CD1c-positive myeloid dendritic cell (primary cell): ENCODE measurements around the gene WASF2.
A peak's percentile ranks its signal among the peaks of the same experiment; 100 is the strongest.

Source experiments
- DNase-seq: peaks from one replicate; pipeline ENCODE4 v3.0.0-alpha.2; 2016; ENCODE audit errors: extremely low spot score

Gene WASF2

DNA sequence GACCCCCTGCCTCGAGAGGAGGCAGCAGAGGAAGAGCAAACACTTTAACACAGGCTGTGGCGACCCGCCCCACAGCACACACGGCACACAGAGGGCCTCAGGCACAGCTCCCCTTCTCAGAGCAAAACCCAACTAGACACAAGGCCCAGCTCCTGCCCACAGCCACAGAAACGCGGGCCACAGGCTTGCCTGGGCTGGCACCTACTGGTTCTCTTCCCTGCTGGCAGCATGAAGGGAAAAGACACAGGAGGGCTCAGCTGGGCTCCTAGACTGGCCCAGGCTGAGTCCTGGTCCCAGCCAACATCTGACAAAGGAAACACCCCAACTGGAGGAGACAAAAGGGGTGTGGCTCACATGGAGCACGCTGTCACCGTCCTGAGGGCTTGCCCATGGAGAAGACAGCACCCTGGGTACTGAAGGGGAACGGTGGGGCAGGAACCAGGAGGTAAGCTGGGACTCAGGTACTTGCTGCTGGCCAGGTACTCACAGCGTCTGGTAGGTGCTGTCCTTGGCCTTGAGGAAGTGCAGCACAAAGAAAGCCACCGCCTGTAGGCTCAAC, 110.3 kb downstream of the WASF2 start:
- no peak for DNase-seq

DNA sequence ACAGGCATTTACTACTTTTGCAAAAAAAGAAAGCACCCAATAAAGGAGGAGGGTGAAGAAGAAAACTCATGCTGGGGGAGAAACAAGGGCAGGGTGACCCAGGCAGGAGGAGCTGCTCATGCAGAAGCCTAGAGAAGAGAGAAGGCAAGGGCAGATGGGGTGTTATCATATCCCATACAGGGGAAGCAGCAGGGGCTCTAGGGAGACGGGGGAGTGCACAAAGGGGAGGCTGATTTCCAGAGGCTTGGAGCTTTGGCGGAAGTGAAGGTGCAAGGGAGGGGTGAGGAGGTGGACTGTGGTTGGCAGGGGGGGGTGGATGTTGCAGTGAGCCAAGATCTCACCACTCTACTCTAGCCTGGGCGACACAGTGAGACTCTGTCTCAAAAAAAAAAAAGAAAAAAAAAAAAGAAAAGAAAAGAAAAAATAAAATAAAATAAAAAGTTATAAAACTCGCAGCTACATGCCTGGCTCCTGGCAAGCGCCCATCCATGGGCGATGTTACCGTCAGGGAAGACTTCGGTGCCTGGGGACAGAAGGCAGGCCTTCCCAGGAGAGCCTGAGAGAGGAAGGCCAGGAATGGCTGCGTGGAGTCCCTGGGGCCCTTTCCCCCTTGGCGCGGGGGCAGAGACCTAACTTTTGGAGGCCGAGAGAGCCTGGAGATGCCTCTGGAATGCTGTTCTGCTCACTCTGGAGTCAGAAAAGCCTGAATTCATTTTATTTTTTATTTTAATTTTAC, 112.0 kb downstream of the WASF2 start:
- no peak for DNase-seq

DNA sequence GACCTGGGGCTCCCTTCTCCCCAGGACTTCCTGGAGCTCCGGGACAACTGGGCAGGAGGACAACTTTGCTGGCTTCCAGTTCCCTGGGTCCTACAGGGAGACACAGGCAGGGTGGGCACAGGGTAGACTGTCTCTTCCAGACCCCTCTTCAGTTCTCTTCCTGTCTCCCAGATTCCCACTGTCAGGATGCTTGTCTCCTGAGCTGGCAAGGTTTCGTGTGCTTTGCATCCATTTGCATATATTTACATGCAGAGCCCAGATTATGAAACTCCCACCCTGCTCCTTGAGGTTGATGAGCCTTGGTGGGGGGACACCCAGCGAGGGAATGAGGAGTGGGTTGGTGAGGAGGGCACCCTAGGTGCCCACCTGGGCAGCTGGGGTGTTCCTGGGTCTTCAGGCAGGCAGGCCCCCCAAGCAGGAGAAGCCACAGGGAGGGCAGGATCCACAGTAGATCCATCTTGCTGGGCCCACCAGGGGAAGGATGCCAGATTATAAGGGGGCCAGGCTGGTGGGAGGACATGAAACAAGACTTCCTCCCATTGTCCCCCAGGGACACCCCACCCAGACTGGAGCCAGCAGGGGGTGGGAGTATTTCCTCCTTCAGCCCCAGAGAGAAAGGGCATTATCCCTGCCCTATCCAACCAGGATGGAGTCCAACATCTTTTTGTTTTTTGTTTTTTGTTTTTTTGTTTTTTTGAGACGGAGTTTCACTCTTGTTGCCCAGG, 115.4 kb downstream of the WASF2 start, which contains the start of gene FCN3:
Gene FCN3 (minus strand): TSS at position 463 of the 725 bp plus-strand sequence. CDS start 6 bp downstream, at position 457.
- no peak for DNase-seq

DNA sequence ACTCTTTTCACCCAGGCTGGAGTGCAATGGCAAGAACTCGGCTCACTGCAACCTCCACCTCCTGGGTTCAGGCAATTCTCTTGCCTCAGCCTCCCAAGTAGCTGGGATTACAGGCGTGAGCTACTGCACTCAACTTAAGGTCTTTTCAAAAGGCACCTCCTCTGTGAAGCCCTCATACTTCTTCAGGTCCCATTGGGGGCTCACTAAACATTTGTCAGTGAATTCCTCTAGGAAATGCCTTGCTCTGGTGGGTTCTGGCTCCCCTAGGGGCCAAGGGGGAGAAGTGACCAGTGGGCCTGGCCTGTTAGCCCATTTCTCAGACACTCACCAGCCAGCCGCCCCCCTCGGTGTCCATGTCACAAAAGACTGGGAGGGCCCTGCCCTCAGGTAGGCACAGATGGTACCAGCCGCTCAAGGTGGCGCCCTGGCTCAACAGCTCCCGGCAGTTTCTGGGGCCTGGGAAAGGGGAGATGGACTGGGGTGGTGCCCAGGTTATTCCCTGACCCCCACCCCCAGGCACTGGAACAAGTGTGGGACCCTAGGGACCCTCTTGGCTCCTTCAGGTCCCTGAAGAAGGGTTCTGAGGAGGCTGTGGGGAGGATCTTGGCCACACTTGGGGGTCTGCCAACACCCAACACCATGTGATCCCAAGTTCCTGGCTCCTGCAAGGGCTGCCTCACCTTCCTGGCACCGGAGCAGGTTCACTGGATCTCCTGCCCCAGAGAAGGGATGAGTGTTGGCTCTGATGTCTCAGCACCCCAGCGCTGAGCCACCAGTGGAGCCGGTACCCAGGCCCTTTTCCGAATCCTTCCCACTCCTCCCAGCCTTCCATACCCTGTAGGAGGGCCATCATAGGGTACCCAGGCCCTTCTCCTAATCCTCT, 116.9 kb downstream of the WASF2 start:
- DNase-seq = no peak

GRCh38 chr1:27372022-27372807, 117.8 kb downstream of the WASF2 start:
- DNase-seq = no peak

- peak; percentile 15 for DNase-seq
These were observed 120.9 kb downstream of the WASF2 start for GRCh38 chr1:27368869-27369582.

GRCh38 chr1:27367160-27367650, 122.8 kb downstream of the WASF2 start:
- DNase-seq = no peak

DNA sequence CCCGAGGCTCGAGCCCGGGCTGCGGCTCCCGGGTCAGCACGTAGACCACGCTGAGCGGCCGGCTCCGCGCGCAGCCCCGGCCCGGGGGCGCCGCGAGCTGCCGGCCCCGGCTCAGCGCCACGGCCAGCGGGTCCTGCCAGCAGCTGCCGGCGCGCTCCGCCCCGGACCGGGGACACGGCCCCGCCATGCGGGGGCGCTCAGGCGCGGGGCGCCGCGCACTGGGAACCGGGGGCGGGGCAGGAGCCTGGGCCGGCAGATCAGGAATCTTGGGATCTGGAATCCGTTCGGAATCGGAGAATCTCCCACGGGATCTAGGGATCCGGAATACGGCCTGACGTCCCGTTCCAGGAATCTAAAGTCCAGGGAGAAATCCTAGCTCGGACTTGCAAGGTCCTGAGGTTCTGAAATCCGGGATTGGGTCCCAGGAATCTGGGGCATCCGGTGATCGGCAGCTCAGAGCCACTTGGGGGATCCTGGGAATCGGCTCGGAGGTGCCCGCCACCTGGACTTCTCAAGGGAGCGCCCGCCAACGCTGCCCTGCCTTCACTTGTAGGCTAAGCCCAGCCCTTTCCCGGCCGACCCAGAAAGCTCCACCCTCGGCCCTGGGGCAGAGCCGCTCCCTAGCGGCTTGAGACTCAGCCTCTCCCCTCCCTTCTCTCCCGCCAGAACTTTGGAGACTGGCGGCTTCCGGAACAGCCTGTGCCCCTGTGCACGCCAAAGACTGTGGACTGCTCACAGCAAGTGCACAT, 123.4 kb downstream of the WASF2 start, which contains the start of gene MAP3K6:
Gene MAP3K6 (minus strand): TSS at position 551 of the 749 bp plus-strand sequence. CDS start 364 bp downstream, at position 187.
- peak; percentile 52 for DNase-seq

DNA sequence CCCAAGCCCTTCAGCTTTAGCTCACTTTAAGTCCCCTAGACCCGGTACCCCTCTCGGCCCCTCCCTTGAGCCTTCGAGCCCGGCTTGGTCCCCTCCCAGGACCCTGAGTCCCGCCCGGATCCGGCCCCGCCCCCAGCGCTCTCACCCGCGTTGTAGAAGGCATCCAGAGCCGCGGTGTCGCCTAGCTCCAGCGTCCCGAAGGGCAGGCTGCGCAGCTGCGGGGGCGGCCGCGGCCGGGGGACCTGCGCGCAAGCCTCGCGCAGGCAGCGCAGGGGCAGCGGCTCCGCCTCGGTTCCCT, 123.9 kb downstream of the WASF2 start:
- peak; percentile 85 for DNase-seq

GRCh38 chr1:27365372-27366112, 124.4 kb downstream of the WASF2 start:
- peak; percentile 88 for DNase-seq

DNA sequence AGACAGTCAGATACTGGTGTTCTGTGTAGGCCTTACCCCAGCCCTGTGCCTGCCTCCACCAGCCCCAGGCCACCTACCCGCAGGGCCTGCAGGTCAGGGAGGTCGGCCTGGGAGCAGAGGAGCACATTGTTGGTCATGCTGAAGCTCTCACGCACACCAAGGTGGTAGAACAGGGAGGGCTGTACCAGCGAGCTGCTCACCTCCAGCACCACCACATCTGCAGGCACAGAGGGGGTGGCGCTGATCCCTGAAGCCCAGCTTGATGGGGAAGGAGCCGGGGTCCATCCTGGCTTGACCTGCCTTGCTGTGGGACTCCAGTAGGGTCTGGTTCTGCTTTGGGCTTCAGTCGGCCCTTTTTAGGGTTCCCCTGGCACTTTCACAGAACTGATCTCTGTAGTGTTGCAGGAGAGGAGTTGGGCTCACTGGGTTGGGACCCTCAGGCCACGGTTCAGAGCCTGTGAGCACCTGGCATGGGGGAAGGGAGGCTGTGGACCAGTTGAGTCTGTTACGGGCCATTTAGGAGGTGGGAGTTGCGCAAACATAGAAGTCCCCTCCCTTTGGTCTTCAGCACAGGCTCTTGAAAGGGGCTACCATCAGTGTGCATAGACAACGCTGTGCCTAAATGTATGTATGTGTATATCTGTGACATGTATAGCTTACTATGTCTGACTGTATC, 125.1 kb downstream of the WASF2 start:
- DNase-seq = no peak

DNA sequence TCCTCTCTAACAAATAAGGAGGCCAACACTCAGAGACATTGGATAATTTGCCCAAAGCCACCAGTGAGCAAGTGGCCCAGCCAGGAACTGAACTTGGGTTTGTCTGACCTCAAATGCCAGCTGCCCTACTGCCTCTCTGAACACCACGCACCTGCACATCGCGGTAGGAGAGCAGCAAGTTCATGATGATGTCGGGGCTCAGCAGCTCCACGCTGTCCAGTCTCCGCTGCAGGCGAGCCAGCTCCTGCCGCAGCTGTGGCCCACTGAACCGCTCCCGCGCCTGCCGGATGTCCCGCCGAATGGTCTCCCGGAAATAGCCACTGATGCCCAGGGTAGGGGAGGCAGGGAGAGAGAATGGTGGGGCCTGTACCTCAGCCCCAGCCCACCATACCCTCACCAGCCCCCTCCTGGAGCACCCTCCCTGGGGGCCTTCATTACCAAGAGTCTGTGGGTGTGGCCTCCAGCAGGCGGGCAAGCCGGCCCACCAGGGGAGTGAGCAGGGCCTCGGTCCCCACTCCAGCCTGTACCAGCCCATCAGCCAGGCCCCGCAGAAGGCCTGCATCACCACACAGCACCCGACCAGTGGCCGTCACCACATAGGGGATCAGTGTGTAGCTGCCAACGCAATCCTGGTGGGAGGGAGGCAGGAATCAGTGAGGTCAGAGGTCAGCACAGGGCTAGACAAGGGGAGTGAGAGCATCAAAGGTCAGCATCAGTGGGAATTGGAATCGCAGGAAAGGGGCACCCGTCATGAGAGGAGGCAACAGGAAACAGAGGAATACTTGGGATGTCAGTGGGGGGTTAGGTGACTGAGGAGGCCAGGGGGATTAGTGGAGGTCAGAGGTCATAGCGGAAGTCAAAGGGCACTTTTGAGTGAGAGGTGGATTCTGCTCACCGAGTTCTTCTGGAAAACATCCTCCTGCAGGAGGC, 125.9 kb downstream of the WASF2 start:
- no peak for DNase-seq

DNA sequence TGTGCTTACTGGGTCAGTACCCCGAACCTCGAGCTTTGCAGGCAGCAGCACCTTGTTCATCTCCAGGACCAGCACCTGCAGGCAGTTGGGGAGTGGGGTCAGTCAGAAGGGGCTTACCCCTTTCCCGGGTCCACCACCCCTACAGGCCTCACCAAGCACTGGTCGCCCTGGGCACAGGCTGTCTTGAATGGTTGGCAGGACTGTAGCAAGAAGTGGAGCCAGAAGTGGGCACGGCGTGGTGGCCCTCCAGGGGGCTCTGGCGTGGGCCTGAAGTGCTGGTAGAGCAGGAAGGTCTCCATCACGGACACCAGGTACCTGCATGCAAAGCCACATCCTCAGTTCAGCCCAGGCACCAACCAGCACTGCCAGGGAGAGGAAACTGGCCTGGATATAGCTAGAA, 128.4 kb downstream of the WASF2 start:
- DNase-seq = no peak

- DNase-seq = no peak
These were observed 128.9 kb downstream of the WASF2 start for GRCh38 chr1:27361044-27361402.

GRCh38 chr1:27360159-27361043, 129.6 kb downstream of the WASF2 start:
- peak; percentile 47 for DNase-seq

DNA sequence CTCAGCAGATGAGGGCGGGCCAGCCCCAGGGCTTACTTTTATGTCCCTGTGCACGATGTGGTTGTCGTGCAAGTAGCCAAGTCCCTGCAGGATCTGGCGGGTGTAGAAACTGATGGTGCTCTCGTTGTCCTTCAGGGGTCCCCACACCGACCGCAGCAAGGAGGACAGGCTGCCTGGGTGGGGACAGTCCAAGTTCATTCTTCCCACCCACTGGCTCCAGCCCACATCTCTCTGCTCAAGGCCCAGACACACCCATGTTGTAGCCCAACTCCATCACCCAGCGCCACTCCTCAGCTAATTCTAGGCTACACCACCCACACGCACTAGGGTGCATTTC, 130.2 kb downstream of the WASF2 start:
- DNase-seq = peak; percentile 31
